Stimulated activated memory B cell treated with anti-CD40 and anti-IgM and Interleukin-4, amounts not matched to agents 10 μg/mL and 1 μg/mL and 100 μg/mL, for 72 hours (primary cell): ENCODE results near the gene TAC4.
"Not testable (repeated sequence)": the region's sequence is repeated elsewhere in the genome, so short reads cannot be mapped to it uniquely, and the experiment has no call there.

Experiments
- ATAC-seq: fragments of 150-1000 bp; cut with Tn5 transposase; 2 replicates; pipeline ENCODE4 v1.10.0; 2021
- H3K27ac Mint-ChIP-seq: one replicate; pipeline ENCODE4 v1.8.0; 2022; ENCODE audit warnings: mild to moderate bottlenecking, mixed read lengths
- H3K27me3 Mint-ChIP-seq: one replicate; pipeline ENCODE4 v1.8.0; 2022; ENCODE audit warnings: mixed read lengths
- H3K36me3 Mint-ChIP-seq: one replicate; pipeline ENCODE4 v1.8.0; 2022; ENCODE audit warnings: mixed read lengths
- H3K4me1 Mint-ChIP-seq: one replicate; pipeline ENCODE4 v1.8.0; 2022; ENCODE audit warnings: mixed read lengths
- H3K4me3 Mint-ChIP-seq: one replicate; pipeline ENCODE4 v1.8.0; 2022; ENCODE audit warnings: mild to moderate bottlenecking, moderate library complexity, mixed read lengths
- H3K9me3 Mint-ChIP-seq: one replicate; pipeline ENCODE4 v1.8.0; 2022; ENCODE audit warnings: mixed read lengths

Gene TAC4

GRCh38 chr17:49839455-49839854 lies 8.4 kb downstream of the TAC4 start:
- no peak for ATAC-seq
- Mint-ChIP-seq H3K27me3 (no peaks in the 10 kb centered on the region), H3K27ac (no peak overlapping the region), H3K4me1 (peaks cover 11% of the 10 kb centered on the region), H3K4me3 (no peak overlapping the region), H3K36me3 (peaks cover 38% of the 10 kb centered on the region), H3K9me3 (no peaks in the 10 kb centered on the region)

GRCh38 chr17:49836111-49837030 lies 11.5 kb downstream of the TAC4 start:
- peaks cover 11% of the 10 kb centered on the region for H3K4me1 Mint-ChIP-seq
- H3K9me3 Mint-ChIP-seq = no peaks in the 10 kb centered on the region
- peaks cover 51% of the 10 kb centered on the region for H3K36me3 Mint-ChIP-seq
- no peak overlapping the region for H3K27ac Mint-ChIP-seq
- no peak overlapping the region for H3K4me3 Mint-ChIP-seq
- H3K27me3 Mint-ChIP-seq = no peaks in the 10 kb centered on the region
- no peak for ATAC-seq

GRCh38 chr17:49835472-49835871 lies 12.4 kb downstream of the TAC4 start:
- no peak overlapping the region for H3K27ac Mint-ChIP-seq
- peaks cover 53% of the 10 kb centered on the region for H3K36me3 Mint-ChIP-seq
- peaks cover 11% of the 10 kb centered on the region for H3K4me1 Mint-ChIP-seq
- no peaks in the 10 kb centered on the region for H3K9me3 Mint-ChIP-seq
- no peak overlapping the region for H3K4me3 Mint-ChIP-seq
- ATAC-seq = no peak
- no peaks in the 10 kb centered on the region for H3K27me3 Mint-ChIP-seq

DNA sequence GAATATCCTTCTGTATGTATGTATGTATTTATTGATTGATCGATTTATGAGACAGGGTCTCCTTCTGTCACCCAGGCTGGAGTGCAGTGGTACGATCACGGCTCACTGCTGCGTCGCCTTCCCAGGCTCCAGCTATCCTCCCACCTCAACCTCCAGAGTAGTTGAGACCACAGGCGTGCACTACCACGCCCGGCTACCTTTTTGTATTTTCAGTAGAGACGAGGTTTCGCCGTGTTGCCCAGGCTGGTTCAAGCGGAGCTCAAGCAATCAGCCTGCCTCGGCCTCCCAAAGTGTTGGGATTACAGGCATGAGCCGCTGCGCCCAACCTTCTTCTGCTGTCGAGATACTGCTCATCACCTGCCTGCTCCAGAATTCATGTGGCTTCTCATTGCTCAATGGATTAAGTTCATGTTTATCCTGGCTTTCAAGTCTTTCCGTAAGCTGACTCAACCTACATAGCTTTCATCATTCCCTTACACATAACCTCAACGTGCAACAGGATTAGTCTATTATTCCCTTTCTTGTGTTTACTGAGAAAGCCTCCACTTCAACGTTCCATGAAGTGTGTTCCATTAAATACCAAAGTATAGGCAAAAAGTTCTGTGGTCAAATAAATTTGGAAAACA lies 13.6 kb downstream of the TAC4 start:
- H3K27ac Mint-ChIP-seq = no peak overlapping the region
- H3K9me3 Mint-ChIP-seq = no peaks in the 10 kb centered on the region
- H3K4me3 Mint-ChIP-seq = no peak overlapping the region
- H3K27me3 Mint-ChIP-seq = no peaks in the 10 kb centered on the region
- peaks cover 11% of the 10 kb centered on the region for H3K4me1 Mint-ChIP-seq
- no peak for ATAC-seq
- peaks cover 61% of the 10 kb centered on the region for H3K36me3 Mint-ChIP-seq

GRCh38 chr17:49832840-49833599 lies 14.8 kb downstream of the TAC4 start:
- ATAC-seq = no peak
- H3K4me3 Mint-ChIP-seq = no peak overlapping the region
- no peaks in the 10 kb centered on the region for H3K27me3 Mint-ChIP-seq
- peaks cover 11% of the 10 kb centered on the region for H3K4me1 Mint-ChIP-seq
- H3K36me3 Mint-ChIP-seq = peaks cover 68% of the 10 kb centered on the region
- no peaks in the 10 kb centered on the region for H3K9me3 Mint-ChIP-seq
- H3K27ac Mint-ChIP-seq = no peak overlapping the region

- Mint-ChIP-seq H3K4me1 (peaks cover 5% of the 10 kb centered on the region), H3K27ac (no peak overlapping the region), H3K27me3 (no peaks in the 10 kb centered on the region), H3K9me3 (no peaks in the 10 kb centered on the region), H3K4me3 (no peak overlapping the region), H3K36me3 (peaks cover 73% of the 10 kb centered on the region)
- no peak for ATAC-seq
Observed at GRCh38 chr17:49830605-49831004, 17.3 kb downstream of the TAC4 start.

DNA sequence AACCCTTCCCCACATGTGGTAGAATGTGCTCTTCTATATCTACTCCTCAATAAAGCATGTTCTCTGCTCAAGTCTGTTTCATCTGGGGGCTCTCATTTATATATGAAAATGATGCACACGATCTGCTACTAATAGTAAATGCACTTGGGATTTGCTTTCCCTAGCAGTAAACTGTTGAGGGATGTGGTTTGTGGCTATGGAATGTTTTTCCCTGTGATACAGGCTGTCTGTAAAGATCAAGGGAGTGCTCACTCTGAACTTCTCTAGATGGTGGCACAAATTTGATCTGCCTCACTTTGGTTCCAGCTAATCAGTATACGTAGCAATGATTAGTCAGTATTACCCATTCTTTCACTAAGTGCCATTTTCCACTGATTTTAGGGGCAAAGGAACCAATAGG lies 18.8 kb downstream of the TAC4 start:
- Mint-ChIP-seq H3K27me3 (no peaks in the 10 kb centered on the region), H3K4me3 (no peak overlapping the region), H3K36me3 (peaks cover 72% of the 10 kb centered on the region), H3K4me1 (no peaks in the 10 kb centered on the region), H3K27ac (no peak overlapping the region), H3K9me3 (no peaks in the 10 kb centered on the region)
- ATAC-seq = no peak

GRCh38 chr17:49828325-49828724 lies 19.5 kb downstream of the TAC4 start:
- peaks cover 71% of the 10 kb centered on the region for H3K36me3 Mint-ChIP-seq
- not testable (repeated sequence) for H3K4me3 Mint-ChIP-seq, ATAC-seq, H3K9me3 Mint-ChIP-seq, H3K27ac Mint-ChIP-seq, H3K27me3 Mint-ChIP-seq, H3K4me1 Mint-ChIP-seq

DNA sequence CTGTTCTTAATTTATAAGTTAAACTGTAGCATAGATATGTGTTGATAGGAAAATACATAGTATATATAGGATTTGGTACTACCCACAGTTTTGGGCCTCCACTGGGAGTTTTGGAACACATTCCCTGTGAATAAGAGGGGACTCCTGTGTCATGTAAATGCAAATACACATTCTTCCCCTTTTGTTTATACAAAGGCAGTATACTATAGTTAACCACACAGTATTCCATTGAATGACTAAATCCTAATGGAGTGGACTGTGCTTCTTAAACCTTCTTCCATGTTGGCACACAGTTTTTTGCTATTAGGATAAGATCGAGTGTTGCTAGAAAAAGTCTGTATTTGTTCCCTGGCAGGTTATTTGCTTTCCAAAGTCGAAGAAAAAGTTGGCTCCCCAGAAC lies 22.2 kb downstream of the TAC4 start:
- H3K4me1 Mint-ChIP-seq = no peaks in the 10 kb centered on the region
- peaks cover 66% of the 10 kb centered on the region for H3K36me3 Mint-ChIP-seq
- H3K4me3 Mint-ChIP-seq = no peak overlapping the region
- no peak for ATAC-seq
- H3K9me3 Mint-ChIP-seq = no peaks in the 10 kb centered on the region
- H3K27me3 Mint-ChIP-seq = no peaks in the 10 kb centered on the region
- no peak overlapping the region for H3K27ac Mint-ChIP-seq

DNA sequence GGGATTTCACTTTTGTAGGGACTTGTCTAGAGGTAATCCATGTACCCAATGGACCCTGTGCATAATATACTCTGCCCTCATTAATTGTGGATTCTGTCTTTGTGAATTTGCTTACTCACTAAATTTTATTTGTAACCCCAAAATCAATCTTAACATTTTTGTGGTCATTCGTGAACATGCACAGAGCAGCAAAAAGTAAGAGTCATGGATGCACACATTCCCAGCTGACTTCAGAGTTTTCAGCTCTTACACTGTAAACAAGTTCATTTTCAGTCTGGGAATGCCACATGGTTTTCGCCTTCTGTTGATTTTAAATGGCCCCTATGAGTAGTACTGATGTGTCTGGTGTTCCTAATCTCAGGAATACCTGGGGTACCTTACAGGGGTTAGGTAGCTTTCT lies 24.3 kb downstream of the TAC4 start:
- H3K27ac Mint-ChIP-seq = no peak overlapping the region
- H3K9me3 Mint-ChIP-seq = no peaks in the 10 kb centered on the region
- H3K27me3 Mint-ChIP-seq = no peaks in the 10 kb centered on the region
- ATAC-seq = no peak
- H3K36me3 Mint-ChIP-seq = peaks cover 63% of the 10 kb centered on the region
- H3K4me1 Mint-ChIP-seq = no peaks in the 10 kb centered on the region
- no peak overlapping the region for H3K4me3 Mint-ChIP-seq

DNA sequence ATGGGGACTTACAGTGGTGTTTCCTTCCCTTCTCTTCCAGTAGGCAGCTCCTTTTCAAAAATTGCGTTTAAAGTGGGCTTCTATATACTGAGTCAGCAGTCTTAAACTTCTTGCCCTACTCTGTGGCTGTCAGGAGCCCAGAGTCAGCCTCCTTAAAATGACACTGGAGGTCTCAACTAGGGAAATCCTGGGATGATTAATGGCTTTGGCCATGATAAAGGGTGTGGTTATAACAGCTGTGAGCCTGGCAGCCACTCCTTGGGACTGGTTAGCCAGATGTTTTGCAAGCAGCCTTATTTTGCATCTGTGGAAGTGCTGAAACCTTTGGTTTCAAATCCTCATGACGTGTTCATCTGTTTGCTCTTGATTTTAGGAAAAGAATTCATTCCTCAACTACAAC lies 25.0 kb downstream of the TAC4 start:
- no peaks in the 10 kb centered on the region for H3K9me3 Mint-ChIP-seq
- no peak for ATAC-seq
- H3K36me3 Mint-ChIP-seq = peaks cover 63% of the 10 kb centered on the region
- H3K27ac Mint-ChIP-seq = no peak overlapping the region
- H3K4me1 Mint-ChIP-seq = no peaks in the 10 kb centered on the region
- H3K27me3 Mint-ChIP-seq = no peaks in the 10 kb centered on the region
- H3K4me3 Mint-ChIP-seq = no peak overlapping the region

- H3K27me3 Mint-ChIP-seq = no peaks in the 10 kb centered on the region
- ATAC-seq = no peak
- peaks cover 65% of the 10 kb centered on the region for H3K36me3 Mint-ChIP-seq
- no peak overlapping the region for H3K4me3 Mint-ChIP-seq
- no peaks in the 10 kb centered on the region for H3K4me1 Mint-ChIP-seq
- H3K9me3 Mint-ChIP-seq = no peaks in the 10 kb centered on the region
- no peak overlapping the region for H3K27ac Mint-ChIP-seq
Observed at GRCh38 chr17:49821916-49822315, 26.0 kb downstream of the TAC4 start.

GRCh38 chr17:49821466-49821865 lies 26.4 kb downstream of the TAC4 start:
- H3K4me1 Mint-ChIP-seq = no peaks in the 10 kb centered on the region
- no peaks in the 10 kb centered on the region for H3K9me3 Mint-ChIP-seq
- ATAC-seq = no peak
- no peaks in the 10 kb centered on the region for H3K27me3 Mint-ChIP-seq
- peaks cover 69% of the 10 kb centered on the region for H3K36me3 Mint-ChIP-seq
- no peak overlapping the region for H3K4me3 Mint-ChIP-seq
- H3K27ac Mint-ChIP-seq = no peak overlapping the region

DNA sequence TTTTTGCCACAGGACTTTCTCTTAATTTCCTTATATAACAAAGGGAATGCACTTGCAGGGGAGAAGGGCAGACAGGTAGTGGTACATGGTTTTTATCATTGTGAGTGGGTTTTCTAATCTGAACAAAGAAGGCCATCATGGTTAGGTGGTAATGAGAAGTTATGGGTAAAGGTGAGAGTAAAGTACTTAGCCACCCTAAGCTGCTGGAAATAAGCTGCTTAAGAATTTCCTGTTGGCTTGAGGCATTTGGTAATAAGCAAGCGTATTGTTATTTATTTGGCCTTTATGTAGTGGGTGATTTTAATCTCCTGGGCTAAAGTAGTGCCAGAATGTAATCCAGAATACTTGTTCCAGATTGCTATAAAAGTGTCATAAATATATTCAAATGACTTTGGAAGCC lies 27.1 kb downstream of the TAC4 start:
- Mint-ChIP-seq H3K36me3 (peaks cover 64% of the 10 kb centered on the region), H3K27ac (no peak overlapping the region), H3K4me1 (no peaks in the 10 kb centered on the region), H3K4me3 (no peak overlapping the region), H3K27me3 (no peaks in the 10 kb centered on the region), H3K9me3 (no peaks in the 10 kb centered on the region)
- no peak for ATAC-seq

GRCh38 chr17:49819651-49820050 lies 28.2 kb downstream of the TAC4 start:
- no peaks in the 10 kb centered on the region for H3K4me1 Mint-ChIP-seq
- no peaks in the 10 kb centered on the region for H3K27me3 Mint-ChIP-seq
- H3K9me3 Mint-ChIP-seq = no peaks in the 10 kb centered on the region
- H3K27ac Mint-ChIP-seq = no peak overlapping the region
- H3K36me3 Mint-ChIP-seq = peaks cover 57% of the 10 kb centered on the region
- no peak for ATAC-seq
- no peak overlapping the region for H3K4me3 Mint-ChIP-seq
